ENCODE measurements around the gene METTL5. TPM values are rescaled to one million over a fixed set of nuclear protein-coding genes. Genes with fewer than 3 reads are reported as not detected.
A peak's percentile ranks its signal among the peaks of the same experiment; 100 is the strongest.
"Not testable (repeated sequence)": the region's sequence is repeated elsewhere in the genome, so short reads cannot be mapped to it uniquely, and the experiment has no call there.

METTL5 gene
- polyA plus RNA-seq, 4 donors = 37.3 to 60.3 (median 46.5) TPM

DNA sequence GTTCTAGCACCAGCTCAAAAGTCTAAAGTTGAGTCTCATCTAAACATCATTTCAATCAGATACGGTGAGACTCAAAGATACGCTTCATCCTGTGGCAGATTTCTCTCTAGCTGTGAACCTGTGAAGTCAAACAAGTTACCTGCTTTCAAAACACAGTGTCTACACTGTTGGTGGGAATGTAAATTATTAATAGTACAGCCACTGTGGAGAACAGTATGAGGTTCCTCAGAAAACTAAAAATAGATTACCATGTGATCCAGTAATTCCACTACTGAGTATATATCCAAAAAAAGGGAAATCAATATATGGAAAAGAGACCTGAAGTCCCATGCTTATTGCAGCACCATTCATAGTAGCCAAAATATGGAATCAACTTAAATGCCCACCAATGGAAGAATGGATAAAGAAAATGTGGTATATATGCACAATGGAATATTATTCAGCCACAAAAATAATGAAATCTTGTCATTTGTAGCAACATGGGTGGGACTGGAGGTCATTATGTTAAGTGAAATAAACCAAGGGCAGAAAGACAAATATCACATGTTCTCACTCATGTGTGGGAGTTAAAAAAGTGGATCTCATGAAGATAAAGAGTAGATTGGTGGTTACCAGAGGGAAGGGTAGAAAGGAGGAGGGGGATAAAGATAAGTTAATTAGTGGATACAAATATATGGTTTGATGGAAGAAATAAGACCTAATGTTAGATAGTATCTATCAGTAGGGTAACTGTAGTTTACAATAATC lies 14.2 kb upstream of the METTL5 start:
- no peak for DNase-seq (ENCODE audit: low read depth in 4 of 4, low spot score in 3 of 4)

DNA sequence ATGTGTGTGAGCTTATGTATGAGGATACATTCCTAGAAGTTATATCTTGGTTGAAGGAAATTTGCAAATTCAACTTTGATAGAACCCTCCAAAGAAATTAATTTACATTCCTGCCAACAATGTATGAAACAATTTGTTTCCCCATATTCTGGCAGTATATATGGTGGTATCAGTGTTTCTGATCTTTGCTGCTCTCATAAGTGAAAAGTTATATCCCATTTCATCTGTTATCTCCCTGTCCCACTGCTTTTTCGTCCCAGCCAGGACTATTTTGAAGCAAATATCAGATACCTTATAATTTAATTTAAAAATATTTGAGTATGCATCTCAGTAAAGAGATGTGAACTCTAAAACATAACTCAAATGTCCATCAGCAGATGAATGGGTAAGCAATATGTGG lies 9.7 kb upstream of the METTL5 start:
- DNase-seq (ENCODE audit: low read depth in 4 of 4, low spot score in 3 of 4) = no peak

DNA sequence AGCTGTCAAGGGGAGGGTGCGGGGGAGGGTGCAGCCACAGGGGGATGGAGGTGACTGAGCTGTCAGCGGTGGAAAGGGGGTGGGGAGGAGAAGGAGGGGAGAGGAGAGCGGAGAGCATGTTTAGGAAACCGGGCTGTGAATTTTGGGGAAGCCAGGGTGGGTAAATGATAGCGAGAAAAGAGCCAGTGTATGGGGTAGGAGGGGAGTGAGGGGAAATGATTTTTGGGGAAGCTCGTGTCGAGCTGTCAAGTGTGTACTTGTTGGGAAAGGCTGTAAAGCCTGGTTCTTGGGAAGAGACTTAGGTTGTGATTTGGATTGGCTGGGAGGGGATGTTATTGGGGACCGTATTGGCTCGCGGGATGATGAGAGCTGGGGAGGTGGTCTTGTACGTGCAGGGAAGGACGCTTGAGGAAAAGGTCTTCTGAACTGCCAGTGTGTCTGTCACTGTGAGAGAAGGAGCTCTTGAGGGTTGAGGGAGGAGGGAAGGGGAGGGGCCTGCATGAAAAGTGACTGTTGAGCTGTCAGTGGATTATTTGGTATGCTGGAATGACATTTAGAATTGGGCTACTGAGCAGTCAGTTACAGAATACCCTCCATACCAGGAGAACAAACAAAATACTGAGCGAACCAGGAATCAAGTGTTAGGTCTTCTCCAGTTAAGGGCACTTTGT lies 3.6 kb upstream of the METTL5 start:
- DNase-seq (ENCODE audit: low read depth in 4 of 4, low spot score in 3 of 4) = peak in 2 of 4 donors; percentile 1 to 29

DNA sequence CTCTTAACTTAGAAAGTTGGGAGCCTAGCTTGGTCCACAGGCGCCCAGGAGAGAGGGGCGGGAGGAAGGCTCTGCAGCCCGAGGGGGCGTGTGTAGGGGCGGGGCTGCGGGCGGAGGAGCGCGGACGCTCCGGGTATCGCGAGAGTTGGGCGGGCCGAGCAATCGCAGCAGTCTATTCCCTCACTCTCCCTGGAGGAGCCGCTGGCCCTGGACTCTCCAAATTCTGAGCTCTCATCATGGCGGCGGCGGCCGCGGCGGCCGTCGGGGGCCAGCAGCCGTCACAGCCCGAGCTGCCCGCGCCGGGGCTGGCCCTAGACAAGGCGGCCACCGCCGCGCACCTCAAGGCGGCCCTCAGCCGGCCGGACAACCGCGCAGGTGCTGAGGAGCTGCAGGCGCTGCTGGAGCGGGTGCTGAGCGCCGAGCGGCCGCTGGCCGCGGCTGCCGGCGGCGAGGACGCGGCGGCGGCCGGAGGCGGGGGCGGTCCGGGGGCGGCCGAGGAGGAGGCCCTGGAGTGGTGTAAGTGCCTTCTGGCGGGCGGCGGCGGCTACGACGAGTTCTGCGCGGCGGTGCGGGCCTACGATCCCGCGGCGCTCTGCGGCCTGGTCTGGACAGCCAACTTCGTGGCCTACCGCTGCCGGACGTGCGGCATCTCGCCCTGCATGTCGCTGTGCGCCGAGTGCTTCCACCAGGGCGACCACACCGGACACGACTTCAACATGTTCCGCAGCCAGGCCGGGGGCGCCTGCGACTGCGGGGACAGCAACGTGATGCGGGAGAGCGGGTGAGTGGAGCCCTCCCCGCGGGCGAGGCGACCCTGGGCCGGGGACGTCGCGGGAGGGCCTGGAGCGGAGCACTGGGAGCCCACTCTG lies 2.8 kb upstream of the METTL5 start, which contains the start of gene UBR3:
Gene UBR3 (plus strand): TSS at position 183 of the 869 bp plus-strand sequence. CDS start 54 bp downstream, at position 237.
- peak; percentile 75 to 85 (median 82) for DNase-seq (ENCODE audit: low read depth in 4 of 4, low spot score in 3 of 4)

DNA sequence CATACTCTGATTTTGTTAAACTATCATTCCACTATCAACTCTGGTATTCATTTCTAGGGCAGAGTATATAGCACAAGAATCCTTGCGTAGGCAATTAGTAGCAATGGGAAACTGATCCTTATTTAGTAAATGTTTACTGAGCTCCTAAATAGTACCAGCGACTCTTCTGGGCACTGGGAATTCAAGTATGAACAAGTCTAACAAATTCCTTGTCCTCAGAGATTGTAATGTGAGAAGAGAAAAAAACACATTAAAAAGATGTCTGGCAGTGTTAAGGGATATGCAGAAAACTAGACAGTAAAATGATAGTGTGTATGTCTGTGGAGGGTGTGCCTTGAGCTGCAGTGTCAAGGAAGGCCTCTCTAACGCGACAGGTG lies 721 bp downstream of the METTL5 start:
- DNase-seq (ENCODE audit: low read depth in 4 of 4, low spot score in 3 of 4) = no peak

DNA sequence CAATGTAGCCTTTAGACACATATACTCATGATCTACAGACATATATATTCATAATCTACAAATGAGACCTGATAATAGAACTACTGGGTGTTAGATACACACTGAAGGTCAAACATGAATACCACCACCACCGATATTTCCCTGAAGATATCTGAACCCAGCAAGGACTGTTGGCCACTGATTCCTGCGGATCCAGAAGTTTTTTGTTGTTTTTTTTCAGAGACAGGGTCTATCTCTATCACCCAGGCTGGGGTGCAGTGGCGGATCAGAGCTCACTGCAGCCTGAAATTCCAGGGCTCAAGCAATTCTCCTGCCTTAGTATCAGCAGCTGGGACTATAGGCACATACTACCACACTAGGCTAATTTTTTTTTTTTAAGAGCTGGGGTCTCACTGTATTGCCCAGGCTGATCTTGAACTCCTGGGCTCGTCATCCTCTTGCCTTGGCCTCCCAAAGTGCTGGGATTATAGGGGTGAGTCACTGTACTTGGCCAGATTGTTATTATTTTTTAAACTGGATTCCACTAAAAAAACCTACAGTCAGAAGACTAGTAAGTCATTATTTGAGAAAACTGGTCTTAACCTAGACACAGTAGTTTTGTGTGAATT lies 1.8 kb downstream of the METTL5 start:
- no peak for DNase-seq (ENCODE audit: low read depth in 4 of 4, low spot score in 3 of 4)

DNA sequence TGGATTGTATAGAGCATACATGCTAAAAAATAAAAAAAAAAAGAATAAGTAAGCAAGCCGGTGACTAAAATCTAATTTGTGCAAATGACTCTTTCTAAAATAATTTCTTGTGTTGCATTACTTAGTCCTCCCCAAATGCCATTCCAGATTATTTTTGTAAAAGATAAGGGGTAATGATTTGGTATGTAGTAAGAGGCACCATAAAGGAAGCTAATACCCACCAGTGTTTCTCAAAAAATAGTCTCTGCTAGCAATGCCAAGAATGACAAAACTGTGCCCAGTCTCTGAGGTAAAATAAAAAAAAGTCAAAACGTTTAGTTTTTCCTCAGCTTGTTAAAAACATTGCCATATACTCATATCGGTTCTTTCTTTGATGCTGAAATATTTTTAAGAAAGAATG lies 2.7 kb downstream of the METTL5 start:
- DNase-seq (ENCODE audit: low read depth in 4 of 4, low spot score in 3 of 4) = no peak

DNA sequence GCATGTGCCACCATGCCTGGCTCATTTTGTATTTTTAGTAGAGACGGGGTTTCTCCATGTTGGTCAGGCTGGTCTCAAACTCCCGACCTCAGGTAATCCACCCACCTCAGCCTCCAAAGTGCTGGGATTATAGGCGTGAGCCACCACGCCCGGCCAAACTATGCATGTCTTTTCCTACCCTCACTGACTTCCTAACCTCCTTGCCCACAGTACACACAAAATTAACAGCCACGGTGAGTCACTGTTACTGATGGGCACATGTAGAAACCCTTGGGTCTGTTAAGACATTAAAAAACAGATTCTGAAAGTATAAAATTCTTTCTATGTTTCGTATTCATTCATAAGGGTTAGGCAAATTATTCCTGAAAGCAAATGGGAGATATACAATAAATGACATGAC lies 4.6 kb downstream of the METTL5 start:
- not testable (repeated sequence) for DNase-seq (ENCODE audit: low read depth in 4 of 4, low spot score in 3 of 4)

DNA sequence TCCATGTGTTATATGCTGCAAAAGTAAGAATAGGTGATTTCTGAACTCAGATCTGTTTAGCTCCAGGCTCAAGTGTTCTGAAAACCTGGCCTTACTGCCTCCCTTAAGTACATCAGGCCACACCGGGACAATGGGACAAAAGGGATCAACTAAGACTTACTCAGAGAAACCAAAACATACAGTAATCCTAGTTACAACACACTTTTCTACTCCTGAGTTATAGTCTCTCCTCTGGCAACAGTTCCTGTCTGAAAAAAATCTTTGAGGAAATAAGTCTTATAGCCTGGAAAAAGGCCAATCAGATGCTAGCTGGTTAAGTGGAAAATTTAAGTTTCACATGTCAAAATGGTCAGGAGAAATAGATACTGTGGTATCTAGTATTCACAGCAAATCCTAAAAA lies 5.6 kb downstream of the METTL5 start:
- no peak for DNase-seq (ENCODE audit: low read depth in 4 of 4, low spot score in 3 of 4)

DNA sequence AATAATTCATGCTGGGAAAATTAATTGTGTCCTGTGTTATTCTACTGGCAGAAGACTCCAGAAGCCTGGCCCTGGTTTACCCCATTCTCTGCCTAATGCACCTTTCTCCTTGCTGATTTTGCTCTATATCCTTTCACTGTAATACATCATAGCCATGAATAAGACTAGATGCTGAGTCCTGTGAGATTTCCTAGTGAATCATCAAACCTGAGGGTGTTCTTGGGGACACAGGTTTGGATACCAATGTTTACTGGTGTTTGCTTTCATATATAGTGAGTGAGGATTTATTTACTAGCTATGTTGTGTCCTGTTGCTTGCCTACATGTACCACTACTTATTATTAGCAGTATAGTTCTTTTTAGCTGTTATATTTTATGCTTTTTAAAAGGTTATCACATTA lies 6.5 kb downstream of the METTL5 start:
- no peak for DNase-seq (ENCODE audit: low read depth in 4 of 4, low spot score in 3 of 4)

DNA sequence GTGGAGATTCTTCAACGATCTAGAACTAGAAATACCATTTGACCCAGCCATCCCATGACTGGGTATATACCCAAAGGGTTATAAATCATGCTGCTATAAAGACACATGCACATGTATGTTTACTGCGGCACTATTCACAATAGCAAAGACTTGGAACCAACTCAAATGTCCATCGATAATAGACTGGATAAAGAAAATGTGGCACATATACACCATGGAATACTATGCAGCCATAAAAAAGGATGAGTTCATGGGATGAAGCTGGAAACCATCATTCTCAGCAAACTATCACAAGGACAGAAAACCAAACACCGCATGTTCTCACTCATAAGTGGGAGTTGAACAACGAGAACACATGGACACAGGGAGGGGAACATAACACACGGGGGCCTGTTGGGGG lies 7.3 kb downstream of the METTL5 start:
- DNase-seq (ENCODE audit: low read depth in 4 of 4, low spot score in 3 of 4) = not testable (repeated sequence)

DNA sequence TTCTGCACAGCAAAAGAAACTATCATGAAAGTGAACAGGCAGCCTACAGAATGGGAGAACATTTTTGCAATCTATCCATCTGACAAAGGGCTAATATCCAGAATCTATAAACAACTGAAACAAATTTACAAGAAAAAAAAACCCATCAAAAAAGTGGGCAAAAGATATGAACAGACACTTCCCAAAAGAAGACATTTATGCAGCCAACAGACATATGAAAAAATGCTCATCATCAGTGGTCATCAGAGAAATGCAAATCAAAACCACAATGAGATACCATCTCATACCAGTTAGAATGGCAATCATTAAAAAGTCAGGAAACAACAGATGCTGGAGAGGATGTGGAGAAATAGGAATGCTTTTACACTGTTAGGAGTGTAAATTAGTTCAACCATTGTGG lies 7.7 kb downstream of the METTL5 start:
- not testable (repeated sequence) for DNase-seq (ENCODE audit: low read depth in 4 of 4, low spot score in 3 of 4)

DNA sequence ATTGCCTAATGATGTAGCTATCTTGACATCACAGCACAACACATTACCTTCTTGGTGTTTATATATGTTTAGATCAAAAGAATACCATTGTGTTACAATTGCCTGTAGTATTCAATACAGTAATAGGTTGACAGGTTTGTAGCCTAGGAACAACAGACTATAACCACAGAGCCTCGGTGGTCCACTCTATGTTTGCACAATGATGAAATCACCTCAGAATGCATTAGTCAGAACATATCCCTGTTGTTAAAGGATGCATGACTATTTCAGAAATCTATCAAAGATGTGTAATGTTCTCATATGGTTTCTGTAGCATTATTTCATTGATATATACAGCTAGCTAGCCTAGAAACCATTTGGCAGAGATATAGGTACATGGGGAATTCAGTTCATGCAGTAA lies 8.9 kb downstream of the METTL5 start:
- no peak for DNase-seq (ENCODE audit: low read depth in 4 of 4, low spot score in 3 of 4)

DNA sequence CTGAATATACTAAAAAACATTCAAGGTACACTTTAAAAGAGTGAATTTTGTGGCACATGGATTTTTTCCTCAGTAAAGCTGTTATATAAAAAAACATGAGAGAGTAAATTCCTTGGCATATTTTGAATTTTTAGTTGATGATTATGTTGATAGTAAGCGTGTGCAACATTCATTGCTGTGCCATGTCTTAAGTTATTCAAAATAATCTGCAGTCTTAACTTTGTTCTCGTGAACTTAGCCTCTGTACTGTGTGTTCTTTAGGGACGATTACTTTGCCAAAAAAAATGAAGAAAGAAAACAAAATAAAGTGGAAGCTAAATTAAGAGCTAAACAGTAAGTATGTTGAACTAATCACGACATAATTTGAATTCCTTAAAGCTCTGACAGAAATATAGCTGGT lies 16.5 kb downstream of the METTL5 start:
- DNase-seq (ENCODE audit: low read depth in 4 of 4, low spot score in 3 of 4) = no peak

DNA sequence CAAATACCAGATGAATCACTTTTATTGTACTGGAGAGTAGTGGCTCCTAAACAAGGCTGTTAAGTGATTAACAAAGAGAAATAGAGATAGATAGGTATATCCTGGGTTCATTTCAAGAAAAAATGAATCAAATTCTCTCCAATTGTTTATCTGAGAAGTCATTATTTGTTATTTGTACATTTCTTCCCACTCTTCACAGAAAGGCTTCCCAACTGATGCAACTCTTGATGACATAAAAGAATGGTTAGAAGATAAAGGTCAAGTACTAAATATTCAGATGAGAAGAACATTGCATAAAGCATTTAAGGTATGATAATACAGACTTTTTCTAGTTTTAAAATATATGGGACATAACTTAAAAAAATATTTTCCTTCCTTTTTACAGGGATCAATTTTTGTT lies 18.1 kb downstream of the METTL5 start:
- no peak for DNase-seq (ENCODE audit: low read depth in 4 of 4, low spot score in 3 of 4)

DNA sequence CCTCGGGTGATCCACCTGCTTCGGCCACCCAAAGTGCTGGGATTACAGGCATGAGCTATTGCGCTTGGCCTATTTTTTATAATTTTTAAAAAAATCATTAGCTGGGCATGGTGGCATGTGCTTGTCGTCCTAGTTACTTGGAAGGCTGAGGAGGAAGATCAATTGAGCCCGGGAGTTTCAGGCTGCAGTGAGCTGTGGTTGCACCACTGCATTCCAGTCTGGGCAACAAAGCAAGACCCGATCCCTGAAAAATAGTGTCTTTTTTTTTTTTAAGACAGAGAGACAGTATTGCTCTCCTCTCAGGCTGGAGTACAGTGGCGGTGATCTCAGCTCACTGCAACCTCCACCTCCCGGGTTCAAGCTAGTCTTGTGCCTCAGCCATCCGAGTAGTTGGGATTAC lies 21.2 kb downstream of the METTL5 start:
- no peak for DNase-seq (ENCODE audit: low read depth in 4 of 4, low spot score in 3 of 4)

DNA sequence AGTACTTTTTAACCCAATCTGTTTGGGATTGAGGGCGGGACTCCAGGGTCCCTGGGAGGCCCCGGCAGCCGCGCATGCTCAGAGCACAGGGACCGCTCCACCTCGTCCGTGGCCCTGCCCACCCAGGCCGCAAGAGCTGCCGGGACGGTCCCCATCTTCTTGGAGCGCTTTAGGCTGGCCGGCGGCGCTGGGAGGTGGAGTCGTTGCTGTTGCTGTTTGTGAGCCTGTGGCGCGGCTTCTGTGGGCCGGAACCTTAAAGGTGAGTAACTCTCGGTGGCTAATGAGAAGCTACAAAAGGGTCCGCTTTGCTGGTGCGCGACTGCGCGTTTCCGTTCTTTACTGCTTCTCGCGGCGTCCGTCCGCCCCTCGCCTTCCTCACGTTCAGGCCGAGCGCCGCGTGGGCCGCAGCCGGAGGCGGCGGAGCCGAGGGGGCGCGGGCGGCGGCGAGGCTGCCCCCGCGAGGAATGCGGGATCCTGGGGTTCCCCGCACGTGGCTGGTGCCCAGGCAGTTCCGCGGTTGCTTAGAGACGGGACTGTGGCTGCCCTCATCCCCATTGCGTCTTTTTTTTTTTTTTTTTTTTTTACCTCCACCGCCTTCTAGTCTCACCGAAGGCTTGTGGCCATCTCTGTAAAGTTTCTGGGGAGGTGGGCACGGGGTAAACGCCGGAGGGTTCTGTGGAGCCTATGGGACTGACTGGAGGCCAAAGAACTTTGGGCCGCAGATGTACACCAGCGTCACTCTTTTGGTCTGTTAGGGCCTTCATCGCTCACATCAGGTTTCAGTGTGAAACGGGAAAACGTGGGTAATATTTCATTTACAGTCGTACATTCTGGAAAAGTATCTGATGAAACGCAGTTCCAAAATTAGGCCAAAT lies 25.8 kb downstream of the METTL5 start, which contains the start of gene SSB:
Gene SSB (plus strand): TSS at position 154 of the 875 bp plus-strand sequence. CDS start 2,090 bp downstream, outside the sequence.
- peak; percentile 80 to 87 (median 82) for DNase-seq (ENCODE audit: low read depth in 4 of 4, low spot score in 3 of 4)

DNA sequence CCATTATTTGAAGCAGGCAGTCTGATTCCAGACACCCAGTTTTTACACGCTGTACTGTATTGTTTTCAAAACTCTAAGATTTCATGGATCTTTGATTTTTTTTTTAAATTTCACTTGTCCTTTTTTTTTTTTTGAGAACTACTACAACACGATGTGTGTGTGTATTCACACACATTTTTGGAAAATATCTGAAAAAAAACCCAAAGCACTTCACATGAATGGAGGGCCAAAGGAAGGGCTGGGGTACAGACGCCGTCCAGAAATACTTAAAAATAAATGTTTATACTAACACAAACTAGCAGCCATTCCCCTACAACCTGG lies 26.3 kb downstream of the METTL5 start:
- no peak for DNase-seq (ENCODE audit: low read depth in 4 of 4, low spot score in 3 of 4)

DNA sequence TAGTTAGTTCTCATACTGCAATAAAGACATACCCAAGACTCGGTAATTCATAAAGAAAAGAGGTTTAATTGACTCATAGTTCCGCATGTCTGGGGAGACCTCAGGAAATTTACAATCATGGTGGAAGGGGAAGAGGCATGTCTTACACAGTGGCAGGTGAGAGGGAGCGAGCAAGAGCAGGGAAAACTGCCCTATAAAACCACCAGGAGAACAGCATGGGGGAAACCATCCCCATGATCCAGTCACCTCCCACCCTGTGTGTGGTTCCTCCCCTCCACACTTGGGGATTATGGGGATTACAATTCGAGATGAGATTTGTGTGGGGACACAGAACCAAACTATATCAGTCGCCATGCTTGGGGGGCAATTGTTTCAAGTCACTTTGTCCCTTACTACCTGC lies 27.1 kb downstream of the METTL5 start:
- no peak for DNase-seq (ENCODE audit: low read depth in 4 of 4, low spot score in 3 of 4)

DNA sequence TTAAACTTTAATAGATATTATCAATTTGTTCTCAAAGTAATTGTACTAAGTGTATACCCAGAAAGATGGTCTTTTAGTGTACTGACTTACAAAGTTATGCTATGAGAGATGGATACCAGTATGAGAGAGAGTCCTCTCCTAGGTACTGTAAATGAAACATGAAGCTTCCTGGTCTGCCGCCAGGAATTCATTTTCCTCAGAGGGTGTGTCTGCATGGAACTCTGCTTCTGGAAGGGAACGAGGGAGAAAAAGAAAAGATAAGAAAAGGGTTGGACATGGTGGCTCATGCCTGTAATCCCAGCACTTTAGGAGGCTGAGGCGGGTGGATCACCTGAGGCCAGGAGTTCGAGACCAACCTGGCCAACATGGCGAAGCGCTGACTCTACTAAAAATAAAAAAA lies 28.3 kb downstream of the METTL5 start:
- no peak for DNase-seq (ENCODE audit: low read depth in 4 of 4, low spot score in 3 of 4)

Measured in left renal pelvis (tissue), 4 donors.